SK-N-SH (cell line): ENCODE results near the gene KDM4C.

ENCODE experiments used
- CHD2 ChIP-seq: fragments of 150-350 bp; IDR thresholded peaks from 2 replicates; pipeline ENCODE4 v1.6.1; 2018; ENCODE audit warnings: low read length; ENCODE audit not compliant: partially characterized antibody
- IRF3 ChIP-seq: fragments of 150-350 bp; IDR thresholded peaks from 2 replicates; pipeline ENCODE4 v1.6.1; 2016; ENCODE audit warnings: mild to moderate bottlenecking, low read depth, low read length
- TF ChIP-seq, protein P1 (sequence below): fragments of 200-600 bp; sonication (generic); IDR thresholded peaks from 2 replicates; pipeline ENCODE4 v1.6.1; 2017; ENCODE audit warnings: antibody characterized with exemption, mild to moderate bottlenecking, moderate library complexity

- TF ChIP-seq CHD2 (no peak), IRF3 (no peak)
- TF ChIP-seq, protein P1, sequence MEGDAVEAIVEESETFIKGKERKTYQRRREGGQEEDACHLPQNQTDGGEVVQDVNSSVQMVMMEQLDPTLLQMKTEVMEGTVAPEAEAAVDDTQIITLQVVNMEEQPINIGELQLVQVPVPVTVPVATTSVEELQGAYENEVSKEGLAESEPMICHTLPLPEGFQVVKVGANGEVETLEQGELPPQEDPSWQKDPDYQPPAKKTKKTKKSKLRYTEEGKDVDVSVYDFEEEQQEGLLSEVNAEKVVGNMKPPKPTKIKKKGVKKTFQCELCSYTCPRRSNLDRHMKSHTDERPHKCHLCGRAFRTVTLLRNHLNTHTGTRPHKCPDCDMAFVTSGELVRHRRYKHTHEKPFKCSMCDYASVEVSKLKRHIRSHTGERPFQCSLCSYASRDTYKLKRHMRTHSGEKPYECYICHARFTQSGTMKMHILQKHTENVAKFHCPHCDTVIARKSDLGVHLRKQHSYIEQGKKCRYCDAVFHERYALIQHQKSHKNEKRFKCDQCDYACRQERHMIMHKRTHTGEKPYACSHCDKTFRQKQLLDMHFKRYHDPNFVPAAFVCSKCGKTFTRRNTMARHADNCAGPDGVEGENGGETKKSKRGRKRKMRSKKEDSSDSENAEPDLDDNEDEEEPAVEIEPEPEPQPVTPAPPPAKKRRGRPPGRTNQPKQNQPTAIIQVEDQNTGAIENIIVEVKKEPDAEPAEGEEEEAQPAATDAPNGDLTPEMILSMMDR: no peak
Measured at GRCh38 chr9:6712041-6712440, 45.7 kb upstream of the KDM4C start.
